Skeletal muscle cell (primary cell): ENCODE measurements around the gene AKT1.
"Not testable (repeated sequence)": the region's sequence is repeated elsewhere in the genome, so short reads cannot be mapped to it uniquely, and the experiment has no call there.

ENCODE experiments used
- DNase-seq: peaks from one replicate; pipeline ENCODE4 v3.0.0-alpha.2; 2010; ENCODE audit warnings: low read depth
- H3K4me3 ChIP-seq: 2 replicates; pipeline ENCODE4 v1.5.1; 2011; ENCODE audit warnings: low read depth, mild to moderate bottlenecking, control low read depth, low read length, moderate library complexity

Gene AKT1

DNA sequence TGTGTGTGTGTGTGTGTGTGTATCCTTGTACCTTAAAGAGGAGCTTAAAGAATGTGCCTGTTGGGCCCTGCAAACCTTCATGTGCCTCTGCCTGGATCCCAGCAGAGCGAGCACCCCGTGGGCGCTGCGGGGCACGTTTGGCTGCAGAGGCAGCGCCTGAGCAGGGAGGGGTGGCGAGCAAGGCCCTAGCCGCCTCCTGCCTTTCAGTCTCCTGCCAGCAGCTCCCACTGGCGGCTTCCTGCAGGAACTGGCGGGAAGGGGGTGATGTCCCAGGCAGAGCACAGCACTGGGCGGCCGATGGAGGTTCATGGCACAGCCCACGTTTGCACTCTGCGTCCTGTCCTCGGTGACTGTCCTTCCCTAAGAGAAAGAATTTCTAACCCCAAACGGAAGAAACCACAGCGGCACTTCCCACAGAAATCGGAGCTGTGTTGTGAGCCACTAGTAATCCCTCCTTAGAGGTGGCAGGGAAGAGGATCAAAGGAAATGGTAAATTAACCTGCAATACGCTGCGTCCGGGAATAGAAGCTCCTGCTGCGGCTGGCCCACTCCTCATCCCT, 25.2 kb upstream of the AKT1 start:
- DNase-seq = no peak
- H3K4me3 ChIP-seq = no peak overlapping the region

DNA sequence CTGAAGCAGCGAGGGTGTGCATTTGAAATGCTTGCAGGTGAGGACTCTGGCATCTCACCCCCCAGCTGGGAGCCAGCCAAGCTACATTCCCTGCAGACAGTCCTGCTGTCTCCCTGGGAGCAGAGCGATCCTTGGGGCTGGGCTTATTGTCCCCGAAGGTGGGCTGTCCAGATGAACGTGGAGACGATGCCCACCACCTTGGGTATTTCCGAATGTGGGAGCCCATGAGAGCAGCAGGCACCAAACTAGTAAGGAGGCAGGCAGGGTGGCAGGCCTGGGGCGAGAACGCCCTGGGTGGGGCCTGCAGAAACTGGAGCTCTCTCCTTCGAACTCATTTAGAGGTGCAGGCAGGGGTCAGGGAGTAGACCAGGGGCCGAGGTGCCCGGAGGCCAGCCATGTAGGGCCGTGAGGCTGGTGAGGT, 23.8 kb upstream of the AKT1 start:
- DNase-seq = no peak
- H3K4me3 ChIP-seq = no peak overlapping the region

DNA sequence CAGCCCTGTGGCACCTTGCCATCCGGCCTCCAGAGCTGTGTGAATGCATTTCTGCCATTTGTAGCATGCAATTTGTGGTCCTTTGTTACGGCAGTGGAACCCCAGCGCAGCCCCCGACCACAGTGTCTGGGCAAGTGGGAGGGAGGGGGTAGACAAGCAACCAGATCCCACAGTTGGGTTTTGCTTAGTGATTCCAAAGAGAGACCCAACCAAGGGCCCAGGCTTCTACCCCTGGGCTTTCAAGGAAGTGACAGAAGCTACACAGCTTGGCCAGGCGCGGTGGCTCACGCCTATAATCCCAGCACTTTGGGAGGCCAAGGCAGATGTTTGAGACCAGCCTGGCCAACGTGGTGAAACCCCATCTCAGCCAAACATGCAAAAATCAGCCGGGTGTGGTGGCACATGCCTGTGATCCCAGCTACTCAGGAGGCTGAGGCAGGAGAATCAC, 23.2 kb upstream of the AKT1 start:
- no peak for DNase-seq
- H3K4me3 ChIP-seq = no peak overlapping the region

DNA sequence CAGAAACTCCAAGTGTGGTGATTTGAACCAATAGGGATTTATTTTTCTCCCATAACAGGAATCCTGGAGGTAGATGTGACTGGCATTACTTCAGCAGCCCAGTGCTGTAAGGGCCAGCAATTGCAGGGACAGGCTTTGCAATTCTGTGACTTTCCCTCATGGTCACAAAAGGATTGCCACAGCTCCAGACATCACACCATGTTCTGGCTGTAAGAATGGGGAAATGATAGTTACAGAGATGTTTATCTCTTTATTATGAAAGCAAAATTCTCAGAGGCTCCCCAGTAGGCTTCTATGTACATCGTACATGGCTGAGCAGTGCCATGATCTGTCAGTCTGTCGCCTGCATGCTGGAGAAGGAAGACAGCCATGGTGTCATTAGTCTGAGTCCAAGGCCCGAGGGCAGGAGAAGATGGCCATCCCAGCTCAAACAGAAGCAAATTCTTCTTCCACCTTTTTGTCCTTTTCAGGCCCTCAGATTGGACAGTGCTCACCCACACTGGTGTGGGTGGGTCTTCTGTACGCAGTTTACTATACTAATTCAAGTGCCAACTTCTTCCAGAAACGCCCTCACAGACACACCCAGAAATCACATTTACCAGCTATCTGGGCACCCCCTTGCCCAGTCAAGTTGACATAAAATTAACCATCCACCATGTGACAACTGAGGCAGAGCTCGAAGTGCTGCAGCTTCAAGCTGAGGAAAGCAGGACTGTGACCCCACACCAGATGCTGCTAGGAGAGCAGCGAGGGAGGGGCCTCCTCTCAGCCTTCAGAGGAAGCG, 22.6 kb upstream of the AKT1 start:
- DNase-seq = no peak

DNA sequence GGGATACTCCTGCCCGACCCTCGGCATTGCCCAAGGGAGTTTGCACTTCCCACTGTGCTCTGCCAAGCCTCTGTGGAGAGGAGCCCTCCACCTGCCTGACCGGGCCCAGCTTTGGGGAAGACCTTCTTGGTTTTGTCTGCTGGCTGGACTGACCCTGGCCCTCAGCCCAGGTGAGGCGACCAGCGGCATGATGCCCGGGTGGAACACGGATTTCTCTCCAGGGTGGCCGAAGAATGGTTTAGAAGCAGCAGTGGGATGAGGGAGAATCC, 21.0 kb upstream of the AKT1 start:
- no peak for DNase-seq
- peak overlapping the region; percentile 84 for H3K4me3 ChIP-seq

More for the DNA sequence above, 22.6 kb upstream of the AKT1 start:
- no peak overlapping the region for H3K4me3 ChIP-seq

DNA sequence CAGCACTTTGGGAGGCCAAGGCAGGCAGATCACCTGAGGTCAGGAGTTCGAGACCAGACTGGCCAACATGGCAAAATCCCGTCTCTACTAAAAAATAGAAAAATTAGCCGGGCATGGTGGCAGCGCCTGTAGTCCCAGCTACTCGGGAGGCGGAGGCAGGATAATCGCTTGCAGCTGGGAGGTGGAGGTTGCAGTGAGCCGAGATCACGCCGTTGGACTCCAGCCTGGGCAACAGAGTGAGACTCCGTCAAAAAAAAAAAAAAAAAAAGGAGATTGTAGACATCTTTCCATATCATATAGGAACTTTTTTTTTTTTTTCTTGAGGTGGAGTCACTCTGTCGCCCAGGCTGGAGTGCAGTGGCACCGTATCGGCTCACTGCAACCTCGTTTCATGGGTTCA, 19.2 kb upstream of the AKT1 start:
- peak overlapping the region; percentile 84 for H3K4me3 ChIP-seq
- not testable (repeated sequence) for DNase-seq

DNA sequence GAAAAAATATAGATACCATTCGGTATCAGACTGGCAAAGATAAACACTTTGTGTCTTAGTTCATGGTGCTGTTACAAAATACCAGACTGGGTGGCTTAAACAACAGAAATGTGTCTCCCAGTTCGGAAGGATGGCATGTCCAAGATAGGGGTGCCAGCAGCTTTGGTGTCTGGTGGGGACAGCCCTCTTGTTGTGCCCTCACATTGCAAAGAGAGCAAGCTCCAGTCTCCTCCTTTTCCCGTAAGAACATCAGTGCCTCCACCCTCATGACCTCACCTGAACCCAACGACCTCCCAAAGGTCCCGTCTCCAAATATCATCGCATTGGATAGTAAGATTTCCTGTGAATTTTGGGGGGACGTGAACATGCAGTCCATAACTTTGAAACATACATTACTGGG, 17.7 kb upstream of the AKT1 start:
- no peak overlapping the region for H3K4me3 ChIP-seq
- DNase-seq = no peak

DNA sequence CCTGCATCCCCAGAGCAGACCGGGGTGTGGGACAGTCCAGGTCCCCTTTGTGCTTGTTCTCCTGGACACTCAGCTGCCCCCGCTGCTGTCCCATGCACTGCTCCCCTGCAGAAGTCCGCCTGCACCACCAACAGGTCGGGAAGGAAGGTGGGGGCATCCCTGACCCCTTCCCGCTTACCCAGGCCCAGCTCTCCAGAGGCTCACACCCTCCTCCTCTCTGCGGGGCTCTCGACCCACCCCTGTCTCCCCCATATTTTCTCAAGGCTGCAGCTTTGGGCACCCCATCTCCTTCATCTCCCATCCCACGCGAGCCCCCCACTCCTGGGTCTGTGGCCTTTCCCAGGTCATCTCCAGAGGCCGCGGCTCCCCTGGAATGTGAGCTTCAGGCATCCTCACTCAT, 14.8 kb upstream of the AKT1 start:
- no peak for DNase-seq
- no peak overlapping the region for H3K4me3 ChIP-seq

DNA sequence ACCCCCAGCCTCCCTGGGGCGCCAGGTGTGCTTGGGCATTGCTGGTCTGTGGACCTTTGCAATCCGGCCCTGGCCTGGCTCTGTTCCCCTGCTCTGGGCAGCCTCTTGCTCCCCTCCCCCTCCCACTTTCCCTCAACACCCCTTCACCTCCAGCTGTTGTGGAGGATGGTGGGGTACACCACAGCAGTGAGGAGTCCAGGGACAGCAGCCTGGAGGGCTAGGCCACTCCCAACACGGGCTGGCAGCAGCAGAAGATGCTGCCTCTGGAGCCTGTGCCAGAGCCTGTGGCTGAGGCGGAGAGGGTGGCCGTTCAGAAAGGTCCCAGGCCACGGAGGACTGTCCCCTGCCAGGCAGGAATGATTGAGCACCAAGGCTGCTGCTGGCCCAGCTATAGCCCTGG, 12.9 kb upstream of the AKT1 start:
- H3K4me3 ChIP-seq = no peak overlapping the region
- no peak for DNase-seq

DNA sequence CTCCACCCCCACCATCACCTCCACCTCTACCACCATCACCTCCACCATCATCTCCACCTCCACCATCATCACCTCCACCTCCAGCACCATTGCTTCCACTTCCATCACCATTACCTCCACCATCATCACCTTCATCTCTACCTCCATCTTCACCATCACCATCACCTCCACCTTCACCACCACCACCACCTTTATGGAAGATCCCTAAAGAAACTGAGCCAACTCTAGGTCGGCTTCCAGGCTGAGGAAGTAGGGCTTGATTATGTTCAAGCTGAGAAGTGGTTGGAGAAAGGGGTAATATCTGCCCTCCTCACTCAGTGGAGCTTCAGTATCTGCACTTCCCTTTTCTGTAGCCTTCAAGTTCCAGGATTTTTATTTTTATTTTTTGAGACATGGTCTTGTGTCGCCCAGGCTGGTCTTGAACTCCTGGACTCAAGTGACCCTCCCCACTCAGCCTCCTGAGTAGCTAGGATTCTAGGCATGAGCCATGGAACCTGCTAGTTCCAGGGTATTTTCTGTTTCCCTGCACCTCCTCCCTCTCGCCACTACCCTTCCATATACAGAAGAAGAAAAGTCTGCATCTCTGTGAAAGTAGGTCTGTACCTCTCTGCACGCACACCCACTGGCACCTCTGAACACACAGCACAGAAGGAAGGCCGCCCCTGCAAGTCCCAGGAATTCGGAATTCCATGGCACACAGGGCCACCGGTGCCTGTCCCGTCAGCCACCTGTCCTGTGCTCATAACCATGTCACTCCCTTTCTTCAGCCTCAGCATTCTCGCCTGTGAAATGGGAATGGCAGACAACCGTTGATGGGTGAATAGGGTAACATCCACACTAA, 11.3 kb upstream of the AKT1 start:
- DNase-seq = no peak
- no peak overlapping the region for H3K4me3 ChIP-seq

DNA sequence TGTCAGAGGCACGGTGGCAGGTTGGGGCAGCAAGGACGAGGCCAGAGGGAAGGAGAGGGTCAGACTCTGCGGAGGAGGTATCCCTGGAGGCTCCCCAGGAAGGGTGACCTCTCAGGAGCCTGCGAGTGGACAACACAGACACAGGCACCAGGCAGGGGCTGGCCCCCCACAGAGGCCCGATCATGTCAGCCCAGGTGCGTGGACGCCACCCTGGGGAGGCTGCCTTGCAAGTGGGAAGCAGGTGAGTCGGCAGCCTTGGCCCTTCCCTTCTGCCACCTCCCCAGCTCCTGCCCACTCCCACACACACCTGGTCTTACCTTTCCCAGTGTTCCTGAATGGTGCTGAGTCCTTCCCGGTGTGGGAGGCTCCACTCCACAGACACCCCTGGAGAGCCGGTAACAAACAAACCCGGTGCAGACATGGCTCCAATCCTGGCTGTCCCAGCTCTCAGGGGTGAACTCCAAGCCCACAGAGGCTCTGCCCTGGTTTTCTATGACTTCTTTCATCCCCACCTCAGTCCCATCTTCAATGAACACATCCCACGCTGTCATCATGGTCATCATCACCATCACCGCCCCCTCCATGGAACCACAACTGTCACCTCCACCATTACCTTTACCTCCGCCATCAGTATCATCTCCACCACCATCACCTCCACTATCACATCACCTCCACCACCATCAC, 10.5 kb upstream of the AKT1 start:
- DNase-seq = no peak
- H3K4me3 ChIP-seq = no peak overlapping the region

DNA sequence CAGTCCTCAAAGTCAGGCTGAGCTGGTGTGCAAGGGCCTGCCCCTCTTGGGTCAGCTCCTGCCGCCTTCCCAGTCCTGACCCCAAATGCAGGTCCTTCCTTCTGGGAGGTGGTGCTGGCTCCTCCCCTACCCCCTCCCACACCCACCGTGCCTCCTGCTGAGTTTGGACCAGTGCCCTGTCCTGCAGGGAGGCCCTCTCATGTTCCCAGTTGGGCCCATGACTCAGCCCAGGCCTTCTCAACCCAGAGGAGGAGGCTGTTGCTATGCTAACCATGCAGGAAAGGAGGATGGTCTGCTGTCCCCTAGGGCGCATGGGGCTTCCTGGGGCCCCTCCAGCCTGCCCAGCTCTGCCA, 9.8 kb upstream of the AKT1 start:
- DNase-seq = peak; percentile 78
- no peak overlapping the region for H3K4me3 ChIP-seq

DNA sequence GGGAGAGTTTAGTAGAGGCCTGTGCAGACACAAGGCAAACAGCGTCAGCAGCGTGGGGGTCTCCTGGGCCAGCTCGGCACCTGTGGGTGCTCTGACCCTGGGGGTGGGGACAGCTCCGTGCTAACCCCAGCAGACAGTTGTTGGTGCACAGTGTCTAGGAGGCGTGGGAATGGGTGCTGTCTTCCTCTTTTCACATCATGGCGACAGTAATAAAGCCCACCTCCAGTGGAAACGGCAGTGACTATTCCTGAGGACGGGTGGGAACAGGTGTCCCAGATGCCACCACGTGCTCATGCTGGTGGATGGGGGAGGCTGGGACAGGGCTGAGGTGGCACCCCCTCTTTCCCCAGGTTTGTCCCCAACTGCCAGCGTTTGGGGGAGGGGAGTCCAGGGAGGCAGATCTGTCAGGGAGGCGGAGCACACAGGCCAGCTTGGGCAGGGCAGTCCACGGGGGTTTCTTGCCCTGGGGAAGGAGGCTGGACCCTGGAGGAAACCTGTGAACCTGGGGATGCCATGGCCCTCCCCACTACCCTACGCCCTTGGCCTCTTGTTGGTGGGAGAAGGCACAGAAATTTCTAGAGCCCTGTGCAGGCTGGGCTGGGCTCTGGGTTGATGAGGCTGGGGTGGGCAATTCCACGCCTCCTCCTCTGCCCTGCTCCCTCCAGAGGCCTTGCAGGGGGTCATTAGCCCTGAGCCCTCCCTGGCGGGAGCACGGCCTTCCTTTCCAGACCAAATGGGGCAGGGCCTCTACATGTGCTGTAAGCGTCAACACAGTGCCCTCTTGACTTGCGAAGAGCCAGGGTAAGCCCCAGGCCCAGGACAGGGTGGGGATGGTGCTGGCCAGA, 9.2 kb upstream of the AKT1 start:
- DNase-seq = no peak
- no peak overlapping the region for H3K4me3 ChIP-seq

DNA sequence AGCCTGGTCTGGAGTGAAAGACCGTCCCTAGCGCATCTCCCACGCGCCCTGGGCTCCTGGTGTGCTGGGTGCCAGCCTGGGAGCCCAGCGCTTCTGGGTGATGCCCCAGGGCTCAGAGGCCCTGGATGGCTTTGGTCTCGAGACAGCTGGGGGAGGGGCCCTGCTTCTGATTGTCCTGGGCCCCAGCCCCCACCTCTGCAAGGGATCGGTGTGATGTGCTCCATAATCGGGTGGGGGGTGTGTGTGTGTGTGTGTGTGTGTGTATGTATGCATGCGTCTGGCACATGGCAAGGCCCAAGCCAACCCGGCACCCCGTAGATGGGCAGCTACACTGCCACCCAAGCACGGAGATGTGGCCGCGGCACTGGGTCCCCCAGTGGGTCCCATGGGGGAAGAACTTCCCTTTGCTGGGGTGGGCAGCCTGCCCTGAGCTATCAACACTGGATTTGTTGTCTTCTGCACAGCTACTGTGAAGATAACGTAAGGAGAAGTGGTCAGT, 8.4 kb upstream of the AKT1 start:
- no peak for DNase-seq
- H3K4me3 ChIP-seq = no peak overlapping the region

DNA sequence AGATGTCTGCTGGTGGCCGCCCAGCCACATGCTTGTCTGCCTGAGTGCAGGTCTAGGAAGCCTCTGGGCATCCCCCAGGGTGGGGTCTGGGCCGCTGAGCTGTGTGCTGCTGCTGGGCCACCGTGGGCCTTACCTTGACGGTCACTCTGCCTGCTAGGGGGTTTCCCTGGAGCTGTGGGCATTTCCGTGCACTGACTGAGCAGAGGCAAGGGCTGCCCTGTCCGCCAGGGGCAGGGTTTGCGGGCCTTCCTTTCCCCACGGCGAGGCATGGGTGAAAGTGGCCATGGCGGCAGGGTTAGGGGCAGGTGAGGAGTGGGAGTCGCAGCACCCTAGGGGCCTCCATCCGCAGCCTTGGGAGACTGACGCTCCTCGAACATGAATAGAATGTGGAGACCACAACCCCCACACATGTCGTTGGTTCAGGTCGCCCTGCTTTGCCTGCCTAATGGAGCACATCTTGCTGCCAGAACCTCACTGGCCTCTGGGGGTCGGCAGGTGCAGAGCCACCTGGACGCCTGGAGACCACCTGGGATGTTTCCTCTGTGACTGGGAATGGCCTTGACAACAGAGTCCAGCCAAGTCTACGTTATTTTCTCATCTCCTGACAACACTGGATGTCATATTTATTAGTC, 7.8 kb upstream of the AKT1 start:
- H3K4me3 ChIP-seq = no peak overlapping the region
- no peak for DNase-seq

DNA sequence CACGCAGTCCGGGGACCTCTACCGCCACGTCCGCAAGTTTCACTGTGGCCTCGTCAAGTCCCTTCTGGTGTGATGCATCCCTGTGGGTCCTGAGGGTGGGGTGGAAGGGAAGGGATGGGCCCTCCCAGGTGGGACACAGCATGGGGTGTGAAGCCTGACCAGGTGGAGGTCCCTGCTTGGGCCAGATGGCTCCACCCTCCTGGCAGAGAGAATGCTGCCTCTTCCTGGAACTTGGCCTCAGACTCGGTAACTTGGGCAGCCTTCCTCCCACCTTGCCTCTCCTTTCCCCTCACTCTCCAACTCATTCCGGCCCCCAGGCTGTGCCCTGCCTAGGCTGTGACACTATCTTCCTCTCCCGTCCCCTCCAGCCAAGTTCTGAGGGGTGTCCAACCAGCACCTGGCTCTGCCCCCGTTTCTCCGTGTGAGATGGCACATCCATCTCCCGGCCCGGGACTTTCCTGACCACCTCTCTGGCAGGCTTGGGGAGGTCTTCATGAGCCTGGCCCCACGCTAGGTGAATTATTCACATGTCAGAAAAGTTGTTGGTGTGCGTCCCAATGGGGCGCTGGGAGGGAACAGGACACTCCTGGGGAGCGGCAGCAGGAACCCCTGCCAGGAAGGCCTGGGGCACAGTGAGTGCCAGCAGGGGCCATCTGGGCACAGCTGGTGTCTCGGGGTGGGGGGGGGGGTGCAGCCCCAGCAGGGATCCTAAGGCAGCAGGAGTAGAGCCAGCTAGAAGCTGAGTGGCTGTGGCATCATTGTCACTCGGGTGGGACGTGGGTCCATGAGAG, 7.0 kb upstream of the AKT1 start:
- no peak for DNase-seq
- no peak overlapping the region for H3K4me3 ChIP-seq

DNA sequence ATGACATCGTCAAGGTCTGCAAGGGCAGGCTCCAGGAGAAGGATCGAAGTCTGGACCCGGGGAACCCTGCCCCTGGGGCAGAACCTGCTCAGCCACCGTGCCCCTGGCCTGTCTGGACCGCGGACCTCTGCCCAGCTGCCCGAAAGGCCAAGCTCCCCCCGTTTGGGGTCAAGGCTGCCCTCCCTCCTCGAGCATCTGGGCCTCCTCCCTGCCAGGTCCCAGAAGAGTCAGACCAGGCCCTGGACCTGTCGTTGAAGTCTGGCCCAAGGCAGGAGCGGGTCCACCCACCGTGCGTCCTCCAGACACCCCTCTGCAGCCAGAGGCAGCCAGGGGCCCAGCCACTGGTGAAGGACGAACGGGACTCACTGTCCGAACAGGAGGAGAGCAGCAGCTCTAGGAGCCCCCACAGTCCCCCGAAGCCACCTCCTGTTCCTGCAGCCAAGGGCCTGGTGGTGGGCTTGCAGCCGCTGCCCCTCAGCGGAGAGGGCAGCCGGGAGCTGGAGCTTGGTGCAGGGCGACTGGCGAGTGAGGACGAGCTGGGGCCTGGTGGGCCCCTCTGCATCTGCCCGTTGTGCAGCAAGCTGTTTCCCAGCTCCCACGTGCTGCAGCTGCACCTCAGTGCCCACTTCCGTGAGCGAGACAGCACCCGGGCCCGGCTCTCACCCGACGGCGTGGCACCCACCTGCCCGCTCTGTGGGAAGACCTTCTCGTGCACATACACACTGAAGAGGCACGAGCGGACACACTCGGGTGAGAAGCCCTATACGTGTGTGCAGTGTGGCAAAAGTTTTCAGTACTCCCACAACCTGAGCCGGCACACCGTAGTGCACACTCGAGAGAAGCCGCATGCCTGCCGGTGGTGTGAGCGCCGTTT, 6.2 kb upstream of the AKT1 start:
- DNase-seq = no peak
- peak overlapping the region; percentile 66 for H3K4me3 ChIP-seq
